Right kidney (tissue), 1 donor: Measurements from ENCODE around the gene ABCA6.
"Not testable (repeated sequence)": the region's sequence is repeated elsewhere in the genome, so short reads cannot be mapped to it uniquely, and the experiment has no call there.

Source experiments
- DNase-seq: peaks from one replicate; pipeline ENCODE4 v3.0.0-alpha.2; 2016

The ABCA6 gene

DNA sequence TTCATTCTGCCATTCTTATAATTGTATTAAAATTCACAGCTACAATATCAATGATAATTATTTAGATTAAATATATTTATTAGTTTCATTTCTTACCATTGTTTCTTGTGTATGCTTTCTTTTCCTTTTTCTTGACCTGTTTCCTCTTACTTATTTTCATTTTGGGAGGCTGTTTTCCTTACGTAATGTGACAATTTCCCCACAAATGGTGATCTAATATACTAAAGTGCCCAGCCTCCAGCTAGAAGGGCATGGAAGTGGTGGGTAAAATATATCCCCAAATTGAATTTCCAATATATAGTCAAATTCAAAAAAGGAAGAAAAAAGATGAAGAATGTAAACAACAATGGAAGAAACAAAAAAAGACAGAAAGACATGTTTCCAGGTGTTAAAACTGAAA is 1.5 kb upstream of the ABCA6 start:
- no peak for DNase-seq

DNA sequence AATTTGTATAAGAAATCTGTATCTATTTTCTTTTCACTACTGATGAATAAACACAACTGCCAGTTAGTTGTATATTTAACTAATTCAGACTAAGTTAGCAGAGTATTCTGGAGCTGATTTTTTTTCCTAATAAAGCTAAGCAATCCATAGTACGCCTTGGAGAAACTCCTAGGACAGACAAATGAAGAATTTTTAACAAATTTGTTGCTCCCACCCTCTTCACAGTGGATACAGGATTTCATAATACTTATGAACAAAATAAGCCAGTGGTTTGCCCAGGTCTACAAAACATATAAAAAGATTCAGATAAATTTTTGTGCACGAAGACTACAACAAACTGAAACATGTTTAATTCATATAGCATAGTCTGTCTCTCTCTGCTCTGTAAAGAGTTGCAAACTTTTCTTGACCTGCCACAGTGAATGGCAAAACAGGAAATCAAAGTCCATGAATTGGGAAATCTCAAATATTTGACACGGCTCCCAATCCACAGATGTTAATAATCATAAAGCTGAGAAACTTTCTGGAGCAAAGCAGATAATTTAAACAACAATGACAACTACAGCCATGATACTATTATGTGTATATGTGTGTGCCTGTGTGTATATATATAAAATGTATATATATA is 594 bp upstream of the ABCA6 start:
- no peak for DNase-seq

DNA sequence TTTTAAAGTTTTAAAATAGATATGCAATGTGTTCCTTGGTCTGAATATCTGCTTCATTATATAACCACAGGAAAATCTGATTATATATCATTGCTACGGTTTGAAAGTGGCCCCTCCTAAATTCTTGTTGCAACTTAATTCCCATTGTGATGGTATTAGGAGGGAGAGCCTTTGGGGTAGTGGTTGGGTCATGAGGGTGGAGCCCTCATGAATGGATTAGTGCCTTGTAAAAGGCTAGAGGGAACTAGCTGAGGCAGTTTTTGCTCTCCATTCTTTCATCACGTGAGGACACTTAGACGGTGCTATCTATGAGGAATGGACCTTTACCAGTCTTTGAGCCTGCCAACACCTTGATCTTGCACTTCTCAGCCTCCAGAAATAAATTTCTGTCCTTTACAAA is 7.6 kb downstream of the ABCA6 start:
- DNase-seq: no peak

DNA sequence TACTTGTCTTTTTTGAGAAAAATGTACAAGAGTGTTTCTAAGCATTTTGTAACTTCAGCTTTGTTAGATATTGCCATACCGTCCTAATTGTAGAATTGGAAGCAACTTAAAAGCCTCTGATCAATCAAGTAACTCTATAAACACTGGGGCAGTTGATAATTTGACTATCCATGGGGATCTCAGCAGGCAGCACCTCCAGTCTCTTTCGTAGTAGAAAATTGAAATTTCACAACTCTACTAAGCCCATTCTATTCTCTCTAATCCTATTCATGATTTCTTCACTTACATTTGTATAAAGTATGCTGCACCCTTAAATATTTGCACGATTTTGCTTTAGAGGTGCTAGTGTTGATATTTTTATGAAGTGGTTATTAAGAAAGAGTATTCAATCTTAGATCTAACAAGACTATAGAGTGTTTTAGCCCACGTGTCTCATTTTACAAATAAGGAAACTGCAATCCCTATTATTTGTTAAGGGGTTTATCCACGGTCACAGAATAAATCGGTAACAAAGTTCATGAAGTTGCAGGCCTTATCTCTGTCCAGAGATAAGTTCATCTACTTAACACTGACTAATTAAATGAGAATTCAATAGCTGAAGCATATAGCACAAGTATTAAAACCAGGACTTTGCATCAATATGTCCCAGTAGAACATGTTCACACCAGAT is 10.9 kb downstream of the ABCA6 start:
- no peak for DNase-seq

DNA sequence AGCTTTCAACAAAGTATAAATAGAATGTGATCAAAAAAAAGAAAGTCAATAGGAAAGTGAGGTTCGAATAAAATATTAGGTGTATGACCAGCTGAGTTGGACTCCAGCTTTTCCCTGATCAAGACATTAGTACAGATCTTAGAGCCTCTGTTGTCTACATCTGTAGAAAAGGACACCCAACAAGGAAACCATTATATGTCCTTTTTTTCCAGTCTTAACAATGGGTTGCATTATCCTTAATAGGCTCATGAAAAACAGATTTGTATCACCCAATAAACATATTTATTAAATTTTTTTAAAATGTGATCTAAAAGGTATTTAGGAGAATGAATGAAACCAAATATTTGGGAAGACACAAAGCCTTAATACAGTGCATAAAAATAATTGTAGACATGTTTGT is 18.1 kb downstream of the ABCA6 start:
- no peak for DNase-seq

DNA sequence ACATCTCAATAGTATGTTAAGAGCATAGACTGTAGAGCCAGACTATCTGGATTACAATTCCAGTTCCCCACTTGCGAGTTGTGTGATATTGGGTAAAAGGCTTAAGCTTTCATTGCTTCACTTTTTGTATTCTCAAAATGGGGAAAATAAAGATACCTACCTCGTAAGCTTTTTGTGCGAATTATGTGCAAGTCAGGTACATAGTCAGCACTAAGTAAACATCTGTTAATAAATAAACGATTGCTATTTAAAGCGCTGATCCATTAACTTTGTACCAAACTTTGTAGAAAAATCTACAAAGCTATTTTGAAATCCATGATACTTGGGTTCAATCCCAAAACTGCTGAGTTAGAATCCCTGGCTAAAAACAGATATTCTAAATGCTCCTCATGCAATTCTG is 19.6 kb downstream of the ABCA6 start:
- DNase-seq: no peak

DNA sequence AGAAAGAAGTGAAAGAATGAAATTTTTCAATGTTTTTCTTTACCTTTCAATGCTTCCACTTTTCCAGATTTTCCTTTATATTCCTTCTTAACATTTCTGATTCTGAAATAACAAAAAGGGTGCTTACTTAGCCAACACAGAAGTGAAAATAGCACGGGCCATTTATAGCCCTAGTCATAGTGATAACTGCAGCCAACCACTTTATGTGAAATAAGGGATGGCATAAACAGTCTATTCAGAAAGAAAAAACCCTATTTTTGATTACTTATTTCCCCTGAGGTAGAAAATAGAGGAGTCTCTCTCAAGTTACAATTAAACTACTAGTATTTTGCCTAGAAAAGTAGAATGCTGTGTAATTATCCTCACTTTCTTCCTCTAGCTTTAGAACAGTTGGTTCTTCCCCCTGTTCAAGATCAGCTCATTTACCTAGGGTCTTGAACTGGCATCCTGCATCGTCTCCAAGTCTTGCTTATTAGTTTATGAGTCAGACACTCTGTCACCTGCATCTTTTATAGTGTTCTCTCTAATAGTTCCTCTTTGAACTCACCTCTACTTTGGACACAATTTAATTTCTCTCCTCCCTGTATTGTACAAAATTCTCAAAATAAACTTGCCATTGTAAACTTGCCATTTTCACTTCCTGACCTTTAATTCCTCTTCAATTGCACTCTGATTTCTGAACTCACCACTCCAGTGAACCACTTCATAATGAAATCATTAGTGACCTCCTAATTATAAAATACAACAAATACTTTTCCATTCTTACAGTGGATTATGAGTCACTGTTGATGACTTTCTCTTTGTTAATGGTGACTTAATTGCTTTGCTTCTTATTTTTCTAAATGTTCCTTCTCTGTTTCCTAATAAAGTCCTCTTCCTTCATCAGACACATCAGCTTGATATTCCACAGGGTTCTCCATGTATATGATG is 23.6 kb downstream of the ABCA6 start:
- no peak for DNase-seq

DNA sequence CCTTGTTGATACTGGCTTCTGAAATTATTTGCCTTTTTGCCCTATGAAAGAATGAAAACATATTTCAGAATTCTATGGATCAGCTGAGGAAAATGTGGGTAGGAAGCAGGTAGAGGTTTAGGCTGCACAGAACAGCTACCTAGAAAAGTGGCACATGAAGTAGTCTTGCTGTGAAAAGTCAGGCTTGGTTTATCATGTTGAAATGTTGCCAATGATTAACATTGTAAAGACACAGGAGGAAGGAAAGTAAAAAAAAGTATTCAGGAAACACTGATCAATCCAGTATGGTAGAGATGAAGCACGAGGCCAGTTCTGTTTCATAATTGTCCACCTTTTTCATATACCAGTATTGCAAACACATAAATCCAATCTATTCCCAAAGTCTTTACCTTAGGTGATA is 29.9 kb downstream of the ABCA6 start:
- no peak for DNase-seq

DNA sequence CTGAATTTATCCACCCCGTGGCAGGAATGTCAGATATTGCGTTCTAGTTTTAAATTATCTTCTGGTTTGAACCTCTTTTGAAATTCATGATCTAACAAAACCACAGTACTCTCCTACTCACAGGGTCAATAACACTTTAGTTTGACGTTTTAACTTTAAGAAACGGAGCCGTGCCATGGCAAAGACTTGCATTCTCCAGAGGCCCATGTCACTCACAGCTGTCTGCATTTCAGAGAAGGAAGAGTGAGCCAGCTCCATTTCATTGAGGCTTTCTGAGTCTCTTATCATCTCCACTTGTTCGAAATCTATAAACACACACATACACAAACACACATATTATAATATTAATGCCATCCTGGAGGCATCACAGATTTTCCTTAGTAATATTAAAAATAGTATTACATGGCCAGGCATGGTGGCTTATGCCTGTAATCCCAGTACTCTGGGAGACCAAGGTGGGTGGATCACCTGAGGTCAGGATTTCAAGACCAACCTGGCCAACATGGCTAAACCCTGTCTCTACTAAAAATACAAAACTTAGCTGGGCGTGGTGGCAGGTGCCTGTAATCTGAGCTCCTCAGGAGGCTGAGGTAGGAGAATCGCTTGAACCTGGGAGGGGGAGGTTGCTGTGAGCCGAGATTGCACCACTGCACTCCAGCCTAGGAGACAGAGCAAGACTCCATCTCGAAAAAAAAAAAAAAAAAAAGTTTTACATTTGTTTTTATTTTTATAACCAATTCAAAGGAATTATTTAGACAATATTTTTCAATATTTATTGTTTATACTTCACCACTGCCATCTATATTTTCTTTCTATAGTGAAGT is 35.6 kb downstream of the ABCA6 start:
- no peak for DNase-seq

DNA sequence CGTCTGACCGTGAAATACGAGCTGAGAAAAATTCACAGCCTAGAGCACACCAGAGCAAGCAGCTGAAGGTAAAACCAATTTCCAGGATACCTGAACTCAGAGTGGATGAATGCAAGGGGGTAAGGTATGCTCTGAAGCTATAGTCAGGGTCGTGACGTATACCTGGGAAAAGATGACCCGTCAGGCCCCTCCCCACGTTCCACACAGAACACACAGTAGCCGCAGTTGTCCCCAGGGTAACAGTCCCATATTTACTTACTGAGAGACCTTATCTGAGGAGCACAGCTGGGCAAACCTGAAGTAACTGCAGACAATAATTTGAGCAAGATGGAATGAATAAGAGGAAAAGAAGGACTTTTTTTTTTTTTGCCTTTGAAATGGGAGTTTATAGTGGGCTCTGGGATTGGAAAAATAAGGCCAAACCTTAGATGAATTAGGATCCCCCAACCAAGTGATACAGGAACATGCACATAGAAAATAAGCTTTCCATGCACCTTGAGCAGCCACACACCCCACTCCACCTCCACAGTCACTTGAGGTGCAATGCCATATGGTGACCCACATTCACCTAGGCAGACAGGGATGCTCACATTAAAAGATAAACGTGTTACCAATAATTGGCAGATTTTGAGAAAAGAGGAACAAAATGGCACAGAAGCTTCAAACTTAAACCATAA is 38.0 kb downstream of the ABCA6 start:
- no peak for DNase-seq

DNA sequence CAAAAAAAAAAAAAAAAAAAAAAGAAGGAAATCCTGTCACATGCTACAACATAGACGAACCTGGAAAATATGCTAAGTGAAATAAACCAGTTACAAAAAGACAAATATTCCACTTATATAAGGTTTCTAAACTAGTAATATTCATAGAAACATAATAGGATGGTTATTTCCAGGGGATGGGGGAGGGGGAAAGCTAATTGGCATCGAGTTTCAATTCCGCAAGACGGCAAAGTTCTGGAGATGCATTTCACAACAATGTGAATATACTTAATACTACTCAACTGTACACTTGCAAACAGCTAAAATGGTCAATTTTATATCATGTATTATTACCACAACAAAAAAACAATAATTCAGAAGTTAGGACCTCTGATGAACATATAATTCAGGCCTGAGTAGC is 43.1 kb downstream of the ABCA6 start:
- DNase-seq: no peak

DNA sequence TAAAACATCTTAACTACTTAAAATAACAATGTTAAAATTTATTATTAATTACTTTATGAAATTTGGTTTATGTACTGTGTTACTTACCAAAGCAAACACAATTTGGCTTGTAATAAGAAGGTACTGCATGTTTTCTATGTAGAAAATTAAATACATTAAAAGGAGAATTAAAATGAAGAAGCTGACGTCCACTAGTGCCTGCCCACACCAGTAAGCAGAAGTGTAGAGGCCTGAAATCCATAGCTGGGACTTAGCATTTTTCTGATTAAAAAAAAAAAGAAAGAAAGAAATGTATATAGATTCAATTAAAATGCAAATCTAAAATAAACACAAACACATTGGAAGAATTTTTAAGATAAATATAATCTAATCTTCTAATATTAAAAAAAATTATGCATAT is 45.2 kb downstream of the ABCA6 start:
- no peak for DNase-seq

DNA sequence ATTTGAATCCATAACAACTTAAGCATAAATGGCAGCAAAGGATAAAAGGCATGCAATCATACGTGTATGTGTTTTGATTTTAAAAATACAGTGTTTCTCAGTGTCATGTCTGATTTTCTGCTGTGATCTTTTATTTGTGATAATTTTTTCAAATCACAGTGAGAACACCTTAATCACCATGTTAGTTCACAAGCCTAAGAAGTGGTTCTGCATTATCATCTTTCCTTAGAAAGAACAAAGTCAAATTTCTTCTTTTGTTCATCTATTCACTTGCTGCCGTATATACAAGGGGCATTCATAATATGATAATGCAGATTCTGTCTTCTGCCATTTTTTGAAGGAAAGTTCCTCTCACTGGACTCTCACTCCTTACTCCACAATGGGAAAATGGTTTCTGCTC is 47.7 kb downstream of the ABCA6 start:
- DNase-seq: no peak

DNA sequence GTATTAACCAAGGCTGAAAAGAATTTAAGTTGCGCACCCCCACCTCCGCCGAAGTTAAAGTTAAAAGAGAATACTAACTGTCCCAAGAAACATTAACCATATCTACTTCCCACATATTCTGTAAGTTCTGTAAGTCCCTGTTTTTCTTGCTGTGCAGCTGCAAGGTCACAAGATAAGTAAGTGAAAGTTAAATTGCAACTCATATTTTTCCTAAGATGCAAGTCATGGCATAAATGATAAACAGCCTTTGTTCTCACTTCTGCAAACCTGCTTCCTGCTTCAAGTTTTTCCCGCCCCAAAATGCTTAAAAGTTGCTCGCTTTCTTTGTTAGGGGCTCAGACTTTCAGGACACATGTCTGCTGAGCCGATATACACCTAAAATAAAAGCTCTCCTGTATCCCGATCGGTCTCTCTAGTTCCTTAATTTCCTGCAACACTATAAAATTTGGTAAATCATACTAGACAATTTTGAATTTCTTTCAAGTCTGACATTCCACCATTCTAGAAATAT is 48.4 kb downstream of the ABCA6 start:
- peak; percentile 7 for DNase-seq

DNA sequence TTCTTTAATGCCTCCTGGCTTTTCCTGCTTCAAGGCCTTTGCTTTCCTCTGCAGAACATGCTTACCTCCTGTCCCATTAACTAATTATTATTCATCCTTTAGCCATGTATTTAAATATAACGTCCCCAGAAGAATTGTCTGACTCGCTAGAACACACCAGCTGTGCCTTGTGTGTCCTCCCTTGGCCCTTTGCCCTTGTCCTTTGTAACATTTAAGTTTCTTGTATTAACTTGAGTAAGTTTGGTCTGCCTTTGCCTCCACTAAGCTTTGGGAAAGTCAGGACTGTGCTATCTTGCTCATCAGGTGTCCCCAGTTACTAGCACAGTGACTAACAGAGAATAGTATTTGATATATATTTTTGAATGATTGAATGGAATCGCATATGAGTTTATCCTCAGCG is 51.3 kb downstream of the ABCA6 start:
- DNase-seq: no peak

DNA sequence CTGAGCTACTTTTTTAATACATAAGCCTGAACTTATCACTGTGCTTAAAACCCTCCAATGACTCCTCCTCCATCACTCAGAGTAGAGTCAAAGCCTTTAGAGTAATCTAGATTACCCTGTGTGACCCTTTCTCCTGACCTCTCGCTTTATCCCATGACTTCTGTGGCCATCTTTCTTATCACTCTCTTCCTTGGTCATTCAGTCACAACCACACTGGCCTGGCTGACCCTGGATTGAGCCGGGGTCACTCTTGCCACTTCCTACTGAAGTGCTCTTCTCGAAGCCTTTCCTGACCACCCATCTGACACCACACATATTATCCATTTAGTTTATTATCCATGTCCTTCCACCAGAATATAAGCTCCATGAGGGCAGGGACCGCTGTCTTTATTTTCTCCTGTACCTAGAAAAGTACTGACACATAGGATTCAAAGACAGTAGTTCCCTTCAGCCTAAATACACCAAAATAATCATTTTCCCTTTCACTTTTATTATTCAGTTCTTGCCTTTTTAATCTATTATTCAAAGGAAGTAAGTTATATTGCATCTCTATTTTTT is 53.0 kb downstream of the ABCA6 start:
- no peak for DNase-seq

DNA sequence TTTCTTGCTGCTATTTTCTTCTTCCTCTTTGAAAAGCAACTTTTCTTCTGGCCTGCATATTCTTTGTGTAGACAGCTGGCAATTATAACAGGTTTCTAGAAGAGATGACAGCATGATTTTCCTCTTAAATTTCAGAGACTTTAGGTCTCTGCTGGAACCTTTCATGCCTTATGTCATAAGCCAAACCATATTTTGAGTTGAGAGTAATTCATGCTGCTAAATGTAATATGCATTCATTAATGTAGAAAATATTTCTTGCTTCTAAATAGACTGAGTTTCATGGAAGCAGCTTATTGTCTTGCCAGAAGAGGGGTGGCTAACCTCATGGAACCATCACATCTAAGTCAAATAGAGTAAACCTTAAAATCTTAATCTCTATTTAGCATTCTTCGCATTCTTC is 55.1 kb downstream of the ABCA6 start:
- DNase-seq: no peak

DNA sequence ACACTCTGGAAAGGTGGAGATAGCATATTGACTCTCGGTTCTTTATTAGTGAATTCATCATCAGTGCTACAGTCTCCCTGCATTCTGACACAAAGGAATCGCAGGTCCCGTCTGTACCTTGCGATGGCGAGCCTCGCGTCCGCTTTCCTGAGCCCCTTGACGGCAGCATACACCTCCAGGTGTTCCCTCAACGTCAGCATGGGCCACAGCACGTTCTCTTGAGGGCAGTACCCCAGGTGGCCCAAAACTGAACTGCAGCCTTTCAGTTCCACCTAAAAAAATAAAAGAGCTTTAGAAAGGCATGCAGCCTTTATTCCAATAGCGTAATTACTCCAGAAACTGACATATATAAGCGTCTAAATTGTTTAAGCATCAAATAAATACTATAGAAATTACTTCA is 56.8 kb downstream of the ABCA6 start:
- DNase-seq: no peak

DNA sequence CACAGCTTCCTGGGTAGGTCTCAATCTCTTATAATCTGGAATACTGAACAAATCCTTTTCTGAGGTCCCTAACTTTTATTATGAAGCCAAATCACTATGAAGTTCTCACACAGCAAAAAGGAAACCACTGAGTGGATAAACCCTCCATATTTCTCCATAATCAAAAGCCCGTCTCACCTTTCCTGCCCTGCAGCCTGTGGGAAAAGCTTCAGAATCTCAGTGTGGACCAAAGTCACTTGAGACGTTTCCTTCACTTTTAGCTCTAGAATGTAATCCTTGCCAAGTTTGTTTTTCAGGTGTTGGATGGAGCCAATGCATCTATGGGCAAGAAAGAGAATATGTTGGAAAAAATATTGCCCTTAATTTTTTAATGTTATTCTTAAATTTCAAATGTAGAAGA is 59.0 kb downstream of the ABCA6 start:
- DNase-seq: no peak

DNA sequence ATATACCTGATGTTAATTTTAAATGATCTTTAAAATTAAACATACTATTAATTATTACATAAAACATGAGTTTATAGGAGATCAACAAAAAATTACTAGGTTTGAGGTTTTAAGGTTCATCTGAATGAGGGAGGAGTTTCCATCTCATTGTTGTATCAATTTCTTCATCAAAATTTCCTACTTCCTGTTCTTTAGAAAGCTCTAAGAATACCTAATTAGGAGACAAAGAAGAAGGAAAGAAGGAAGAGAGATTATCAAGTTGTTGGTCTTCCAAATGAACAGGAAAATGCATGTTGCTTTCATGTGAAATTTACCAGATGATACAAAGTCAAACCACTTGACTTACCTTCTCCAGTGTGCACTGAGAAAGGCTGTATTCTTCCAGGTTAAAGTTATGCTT is 62.8 kb downstream of the ABCA6 start:
- DNase-seq: no peak

DNA sequence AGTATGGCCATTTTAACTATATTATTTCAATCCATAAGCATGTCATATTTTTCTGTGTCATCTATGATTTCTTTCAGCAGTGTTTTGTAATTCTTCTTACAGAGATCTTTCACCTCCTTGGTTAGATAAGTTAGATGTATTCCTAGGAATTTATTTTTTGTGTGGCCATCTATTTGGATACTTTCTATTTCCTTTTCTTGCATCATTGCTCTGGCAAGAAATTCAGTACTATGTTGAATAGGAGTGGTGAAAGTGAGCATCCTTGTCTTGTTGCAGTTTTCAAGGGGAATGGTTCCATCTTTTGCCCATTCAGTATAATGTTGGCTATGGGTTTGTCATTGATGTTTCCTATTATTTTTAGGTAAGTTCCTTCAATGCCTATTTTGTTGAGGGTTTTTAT is 65.9 kb downstream of the ABCA6 start:
- DNase-seq: no peak

DNA sequence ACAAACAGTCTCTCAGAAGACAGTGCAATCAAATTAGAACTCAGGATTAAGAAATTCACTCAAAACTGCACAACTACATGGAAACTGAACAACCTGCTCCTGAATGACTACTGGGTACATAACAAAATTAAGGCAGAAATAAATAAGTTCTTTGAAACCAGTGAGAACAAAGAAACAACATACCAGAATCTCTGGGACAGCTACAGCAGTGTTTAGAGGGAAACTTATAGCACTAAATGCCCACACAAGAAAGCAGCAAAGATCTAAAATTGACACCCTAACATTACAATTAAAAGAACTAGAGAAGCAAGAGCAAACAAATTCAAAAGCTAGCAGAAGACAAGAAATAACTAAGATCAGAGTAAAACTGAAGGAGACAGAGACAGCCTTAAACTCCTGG is 68.3 kb downstream of the ABCA6 start:
- not testable (repeated sequence) for DNase-seq
